Measurements from ENCODE around the gene CCDC112. TPM values are rescaled to one million over a fixed set of nuclear protein-coding genes. Genes with fewer than 3 reads are reported as not detected.

Gene CCDC112
- total and polyA plus RNA-seq, 2 experiments from 2014 or later = 18.1 to 48.2 TPM

- TF ChIP-seq REST (IDR thresholded peaks at IDR 0.05; ENCODE audit: unreplicated experiment) = no peak
Observed at GRCh38 chr5:115298811-115299210, 2.4 kb upstream of the CCDC112 start (continued).

- Histone ChIP-seq H3K79me2 (replicated peaks; ENCODE audit: insufficient read depth) (peaks cover 39% of the 10 kb centered on the region), H3K27me3 (ENCODE audit: insufficient read depth) (no peaks in the 10 kb centered on the region), H3K27ac (ENCODE audit: low read depth) (no peak overlapping the region), H3K9me2 (ENCODE audit: insufficient read depth) (0 out of 2 replicates have a peak, but pooled peaks cover 3% of the 10 kb centered on the region), H3K4me2 (peak overlapping the region; percentile 41), H3K4me3 (peak overlapping the region; percentile 34), H4K20me1 (replicated peaks; ENCODE audit: insufficient read depth) (peaks cover 12% of the 10 kb centered on the region), H3K4me1 (ENCODE audit: insufficient read depth) (peaks cover 14% of the 10 kb centered on the region), H3K36me3 (ENCODE audit: insufficient read depth) (no peaks in the 10 kb centered on the region; the same call in 1 of the 2 replicates), H3F3A (replicated peaks; ENCODE audit: low read depth) (no peaks in the 10 kb centered on the region), H2AFZ (no peak overlapping the region; the same call in 1 of the 2 replicates)
- peaks cover 6% of the 10 kb centered on the region for H3K36me3 Mint-ChIP-seq (ENCODE audit: low read depth)
- no peak overlapping the region for H3K27ac Mint-ChIP-seq
- no peak for ATAC-seq
- TF ChIP-seq JUNB (IDR thresholded peaks at IDR 0.05; ENCODE audit: unreplicated experiment) = no peak
- TF ChIP-seq NANOG (IDR thresholded peaks at IDR 0.05; ENCODE audit: borderline replicate concordance) = no peak
- peaks cover 10% of the 10 kb centered on the region for H3K4me1 Mint-ChIP-seq
- no peaks in the 10 kb centered on the region for H3K9me3 Mint-ChIP-seq
- H3K4me3 Mint-ChIP-seq = peak overlapping the region; percentile 35; the same call in 1 of the 3 replicates
- no peak for DNase-seq (ENCODE audit: low spot score)
- H3K27me3 Mint-ChIP-seq (ENCODE audit: insufficient read depth, low read depth, poor library complexity) = peaks cover 5% of the 10 kb centered on the region
Observed at GRCh38 chr5:115297031-115297430, 577 bp upstream of the CCDC112 start.

GRCh38 chr5:115295777-115296123 is 704 bp downstream of the CCDC112 start:
- Histone ChIP-seq H3K4me1 (ENCODE audit: insufficient read depth) (peaks cover 14% of the 10 kb centered on the region), H4K20me1 (replicated peaks; ENCODE audit: insufficient read depth) (peaks cover 15% of the 10 kb centered on the region), H3K27me3 (ENCODE audit: insufficient read depth) (no peaks in the 10 kb centered on the region), H3K27ac (ENCODE audit: low read depth) (peak overlapping the region; percentile 86; the same call in 1 of the 2 replicates), H3K79me2 (replicated peaks; ENCODE audit: insufficient read depth) (peaks cover 52% of the 10 kb centered on the region), H3K9me2 (ENCODE audit: insufficient read depth) (0 out of 2 replicates have a peak, but pooled peaks cover 3% of the 10 kb centered on the region), H3F3A (replicated peaks; ENCODE audit: low read depth) (no peaks in the 10 kb centered on the region), H2AFZ (peak overlapping the region; percentile 98), H3K4me2 (peak overlapping the region; percentile 99), H3K4me3 (peak overlapping the region; percentile 99), H3K36me3 (ENCODE audit: insufficient read depth) (no peaks in the 10 kb centered on the region; the same call in 1 of the 2 replicates)
- ATAC-seq (peak; percentile 58), DNase-seq (ENCODE audit: low spot score) (no peak)
- Mint-ChIP-seq H3K27me3 (ENCODE audit: insufficient read depth, low read depth, poor library complexity) (peaks cover 5% of the 10 kb centered on the region), H3K9me3 (no peaks in the 10 kb centered on the region), H3K36me3 (ENCODE audit: low read depth) (peaks cover 9% of the 10 kb centered on the region), H3K4me3 (peak overlapping the region; percentile 97), H3K4me1 (peaks cover 10% of the 10 kb centered on the region), H3K27ac (peak overlapping the region; percentile 94)
- no peak for TF ChIP-seq ZNF331 (CRISPR knock-in tag; IDR thresholded peaks at IDR 0.05; ENCODE audit: low read depth)

GRCh38 chr5:115291397-115291796 is 5.1 kb downstream of the CCDC112 start:
- ATAC-seq (no peak), DNase-seq (ENCODE audit: low spot score) (no peak)
- TF ChIP-seq NANOG (IDR thresholded peaks at IDR 0.05; ENCODE audit: borderline replicate concordance) (no peak), EZH2phosphoT487 (IDR thresholded peaks at IDR 0.05; ENCODE audit: unreplicated experiment) (no peak)
- Histone ChIP-seq H3K4me2 (no peak overlapping the region), H3K4me1 (ENCODE audit: insufficient read depth) (peaks cover 14% of the 10 kb centered on the region), H3K27me3 (ENCODE audit: insufficient read depth) (no peaks in the 10 kb centered on the region), H3K79me2 (replicated peaks; ENCODE audit: insufficient read depth) (peaks cover 96% of the 10 kb centered on the region), H3K4me3 (no peak overlapping the region), H3K36me3 (ENCODE audit: insufficient read depth) (no peaks in the 10 kb centered on the region; the same call in 1 of the 2 replicates), H3K27ac (ENCODE audit: low read depth) (no peak overlapping the region), H3K9me2 (ENCODE audit: insufficient read depth) (0 out of 2 replicates have a peak, but pooled peaks cover 3% of the 10 kb centered on the region), H2AFZ (no peak overlapping the region), H3F3A (replicated peaks; ENCODE audit: low read depth) (no peaks in the 10 kb centered on the region), H4K20me1 (replicated peaks; ENCODE audit: insufficient read depth) (peaks cover 25% of the 10 kb centered on the region)
- no peaks in the 10 kb centered on the region for H3K9me3 Mint-ChIP-seq
- no peak overlapping the region for H3K27ac Mint-ChIP-seq
- H3K4me1 Mint-ChIP-seq = peaks cover 14% of the 10 kb centered on the region; the same call in 2 of the 3 replicates
- peaks cover 9% of the 10 kb centered on the region for H3K36me3 Mint-ChIP-seq (ENCODE audit: low read depth)
- peaks cover 1% of the 10 kb centered on the region for H3K27me3 Mint-ChIP-seq (ENCODE audit: insufficient read depth, low read depth, poor library complexity)
- no peak overlapping the region for H3K4me3 Mint-ChIP-seq

All from GM23338 (cell line).